ENCODE results near the gene MAP4K1.

Gene MAP4K1

DNA sequence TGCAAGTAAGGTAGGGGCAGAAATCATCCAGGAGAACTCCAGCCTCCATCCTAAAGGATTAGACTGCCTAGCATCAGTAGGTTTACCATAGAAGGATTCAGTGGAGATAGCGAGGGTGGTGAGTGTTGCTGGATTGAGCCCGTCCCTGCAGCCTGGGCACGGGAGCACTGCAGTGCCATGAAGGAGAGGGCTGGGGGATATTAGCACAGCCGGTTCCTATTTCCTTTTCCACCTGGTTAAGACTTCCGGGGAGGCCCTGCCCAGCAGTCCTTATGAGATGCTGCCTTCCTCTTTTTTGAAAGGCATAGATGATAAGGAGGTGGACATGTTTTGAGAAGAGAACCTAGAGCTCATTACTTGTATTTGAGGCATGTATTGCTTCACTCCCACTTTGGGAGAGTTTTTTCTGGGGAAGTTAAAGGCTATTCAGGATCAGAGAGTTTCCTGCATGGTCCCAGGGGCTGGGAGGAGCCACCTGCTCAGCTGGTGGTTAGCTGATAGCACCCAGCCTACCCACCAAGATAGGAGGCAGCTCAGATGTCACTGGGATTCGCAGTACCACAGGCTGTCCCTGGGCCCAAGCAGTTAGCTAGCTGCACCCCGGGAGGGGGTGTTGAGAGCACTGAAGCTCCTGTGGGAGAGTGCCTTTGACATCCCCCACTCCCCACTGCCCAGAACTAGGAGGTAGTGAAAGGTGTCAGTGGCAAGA is 46.9 kb upstream of the MAP4K1 start:
- TF ChIP-seq NFIC (IDR thresholded peaks at IDR 0.05) (no peak), CEBPB (IDR thresholded peaks at IDR 0.05) (no peak), CREB1 (IDR thresholded peaks at IDR 0.05; ENCODE audit: low read depth) (no peak), EGR1 (IDR thresholded peaks at IDR 0.05) (no peak), ZBTB7A (IDR thresholded peaks at IDR 0.05; ENCODE audit: low read depth) (no peak), FOXM1 (IDR thresholded peaks at IDR 0.05; ENCODE audit: borderline replicate concordance, low read depth) (no peak), EP300 (IDR thresholded peaks at IDR 0.05; ENCODE audit: borderline replicate concordance) (no peak), TCF12 (IDR thresholded peaks at IDR 0.05; ENCODE audit: low read depth) (no peak), TEAD4 (IDR thresholded peaks at IDR 0.05) (no peak), USF1 (IDR thresholded peaks at IDR 0.05) (no peak), YY1 (IDR thresholded peaks at IDR 0.05; ENCODE audit: low read depth) (no peak), TAF1 (IDR thresholded peaks at IDR 0.05; ENCODE audit: low read depth) (no peak), MAX (IDR thresholded peaks at IDR 0.05) (no peak), RAD21 (IDR thresholded peaks at IDR 0.05; ENCODE audit: low read depth) (no peak)
- TF ChIP-seq, protein P1, sequence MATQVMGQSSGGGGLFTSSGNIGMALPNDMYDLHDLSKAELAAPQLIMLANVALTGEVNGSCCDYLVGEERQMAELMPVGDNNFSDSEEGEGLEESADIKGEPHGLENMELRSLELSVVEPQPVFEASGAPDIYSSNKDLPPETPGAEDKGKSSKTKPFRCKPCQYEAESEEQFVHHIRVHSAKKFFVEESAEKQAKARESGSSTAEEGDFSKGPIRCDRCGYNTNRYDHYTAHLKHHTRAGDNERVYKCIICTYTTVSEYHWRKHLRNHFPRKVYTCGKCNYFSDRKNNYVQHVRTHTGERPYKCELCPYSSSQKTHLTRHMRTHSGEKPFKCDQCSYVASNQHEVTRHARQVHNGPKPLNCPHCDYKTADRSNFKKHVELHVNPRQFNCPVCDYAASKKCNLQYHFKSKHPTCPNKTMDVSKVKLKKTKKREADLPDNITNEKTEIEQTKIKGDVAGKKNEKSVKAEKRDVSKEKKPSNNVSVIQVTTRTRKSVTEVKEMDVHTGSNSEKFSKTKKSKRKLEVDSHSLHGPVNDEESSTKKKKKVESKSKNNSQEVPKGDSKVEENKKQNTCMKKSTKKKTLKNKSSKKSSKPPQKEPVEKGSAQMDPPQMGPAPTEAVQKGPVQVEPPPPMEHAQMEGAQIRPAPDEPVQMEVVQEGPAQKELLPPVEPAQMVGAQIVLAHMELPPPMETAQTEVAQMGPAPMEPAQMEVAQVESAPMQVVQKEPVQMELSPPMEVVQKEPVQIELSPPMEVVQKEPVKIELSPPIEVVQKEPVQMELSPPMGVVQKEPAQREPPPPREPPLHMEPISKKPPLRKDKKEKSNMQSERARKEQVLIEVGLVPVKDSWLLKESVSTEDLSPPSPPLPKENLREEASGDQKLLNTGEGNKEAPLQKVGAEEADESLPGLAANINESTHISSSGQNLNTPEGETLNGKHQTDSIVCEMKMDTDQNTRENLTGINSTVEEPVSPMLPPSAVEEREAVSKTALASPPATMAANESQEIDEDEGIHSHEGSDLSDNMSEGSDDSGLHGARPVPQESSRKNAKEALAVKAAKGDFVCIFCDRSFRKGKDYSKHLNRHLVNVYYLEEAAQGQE (IDR thresholded peaks at IDR 0.05; ENCODE audit: low read depth), result no peak

DNA sequence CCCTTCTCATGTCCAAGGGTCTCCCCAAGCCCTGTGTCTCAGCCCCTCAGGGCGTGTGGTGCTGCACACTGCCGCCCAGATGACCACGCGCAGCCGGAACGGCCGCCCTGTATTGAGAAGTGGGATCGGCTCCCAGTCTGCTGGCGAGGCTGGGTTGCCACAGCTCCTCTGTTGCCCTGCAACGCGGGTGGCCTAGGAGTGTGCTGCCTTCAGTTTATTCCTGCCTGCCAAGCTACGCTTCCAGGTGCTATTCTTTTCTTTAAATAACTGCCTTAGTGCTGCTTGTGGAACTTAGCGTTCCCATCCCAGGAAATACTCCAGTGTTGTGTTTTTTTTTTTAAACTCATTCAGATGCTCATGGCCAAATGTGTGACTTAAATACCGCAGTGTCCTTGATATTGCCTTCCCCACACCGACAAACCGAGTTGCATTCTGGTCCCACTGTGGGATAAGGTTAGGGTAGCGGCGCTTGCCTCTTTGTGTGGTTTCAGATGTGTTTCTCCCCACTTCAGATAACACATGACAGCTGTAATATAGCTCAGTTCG is 46.3 kb upstream of the MAP4K1 start:
- no peak for TF ChIP-seq EP300 (IDR thresholded peaks at IDR 0.05; ENCODE audit: borderline replicate concordance)
- TF ChIP-seq, protein P1 (IDR thresholded peaks at IDR 0.05; ENCODE audit: low read depth), result no peak
- TF ChIP-seq MAX (IDR thresholded peaks at IDR 0.05), result no peak
- TF ChIP-seq USF1 (IDR thresholded peaks at IDR 0.05), result no peak
- no peak for TF ChIP-seq TAF1 (IDR thresholded peaks at IDR 0.05; ENCODE audit: low read depth)
- TF ChIP-seq CEBPB (IDR thresholded peaks at IDR 0.05), result no peak
- TF ChIP-seq RAD21 (IDR thresholded peaks at IDR 0.05; ENCODE audit: low read depth), result no peak
- TF ChIP-seq NFIC (IDR thresholded peaks at IDR 0.05), result no peak

DNA sequence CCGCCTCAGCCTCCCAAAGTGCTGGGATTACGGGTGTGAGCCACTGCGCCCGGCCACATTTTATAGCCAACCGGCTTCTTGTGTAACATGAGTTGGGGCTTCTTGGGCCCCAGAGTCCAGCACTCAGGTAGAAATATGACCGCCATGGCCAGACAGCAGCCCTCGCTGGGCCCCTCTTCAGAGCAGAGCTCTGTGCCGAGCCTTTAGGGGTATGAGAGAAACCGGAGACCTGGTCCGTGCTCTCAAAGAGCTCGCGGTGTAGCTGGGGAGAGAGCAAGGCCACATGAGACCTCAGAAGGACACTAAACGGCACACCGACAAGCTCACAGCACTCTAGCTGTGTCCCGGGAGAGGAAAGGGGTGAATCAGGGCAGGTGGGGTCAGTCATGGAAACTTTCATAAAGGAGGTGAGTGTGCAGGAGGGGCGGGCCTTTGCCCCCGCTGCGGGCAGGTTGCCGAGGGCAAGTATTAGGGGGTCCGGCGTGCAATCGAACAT is 45.5 kb upstream of the MAP4K1 start:
- TF ChIP-seq CEBPB (IDR thresholded peaks at IDR 0.05) (no peak), TEAD4 (IDR thresholded peaks at IDR 0.05) (no peak), TCF12 (IDR thresholded peaks at IDR 0.05; ENCODE audit: low read depth) (no peak), EGR1 (IDR thresholded peaks at IDR 0.05) (no peak), MAX (IDR thresholded peaks at IDR 0.05) (no peak), ZBTB7A (IDR thresholded peaks at IDR 0.05; ENCODE audit: low read depth) (no peak), FOXM1 (IDR thresholded peaks at IDR 0.05; ENCODE audit: borderline replicate concordance, low read depth) (no peak), NFIC (IDR thresholded peaks at IDR 0.05) (no peak), CREB1 (IDR thresholded peaks at IDR 0.05; ENCODE audit: low read depth) (no peak)
- TF ChIP-seq, protein P1 (IDR thresholded peaks at IDR 0.05; ENCODE audit: low read depth), result no peak

GRCh38 chr19:38662537-38663155 is 44.9 kb upstream of the MAP4K1 start:
- TF ChIP-seq EGR1 (IDR thresholded peaks at IDR 0.05) (no peak), TCF12 (IDR thresholded peaks at IDR 0.05; ENCODE audit: low read depth) (no peak), CREB1 (IDR thresholded peaks at IDR 0.05; ENCODE audit: low read depth) (no peak), CEBPB (IDR thresholded peaks at IDR 0.05) (no peak), FOXM1 (IDR thresholded peaks at IDR 0.05; ENCODE audit: borderline replicate concordance, low read depth) (no peak), RAD21 (IDR thresholded peaks at IDR 0.05; ENCODE audit: low read depth) (no peak), USF1 (IDR thresholded peaks at IDR 0.05) (no peak), EP300 (IDR thresholded peaks at IDR 0.05; ENCODE audit: borderline replicate concordance) (no peak), NFIC (IDR thresholded peaks at IDR 0.05) (no peak), YY1 (IDR thresholded peaks at IDR 0.05; ENCODE audit: low read depth) (no peak), TEAD4 (IDR thresholded peaks at IDR 0.05) (no peak)
- TF ChIP-seq, protein P1 (IDR thresholded peaks at IDR 0.05; ENCODE audit: low read depth), result no peak
